GM21737 (cell line): Measurements from ENCODE around the gene GADD45B.
"Not testable (repeated sequence)": the region's sequence is repeated elsewhere in the genome, so short reads cannot be mapped to it uniquely, and the experiment has no call there.

Experiments used
- ATAC-seq: cut with Tn5 transposase; IDR thresholded peaks from one replicate; pipeline ENCODE4 v1.9.1; 2021; ENCODE audit warnings: mild to moderate bottlenecking, moderate library complexity; ENCODE audit not compliant: unreplicated experiment

GADD45B gene

DNA sequence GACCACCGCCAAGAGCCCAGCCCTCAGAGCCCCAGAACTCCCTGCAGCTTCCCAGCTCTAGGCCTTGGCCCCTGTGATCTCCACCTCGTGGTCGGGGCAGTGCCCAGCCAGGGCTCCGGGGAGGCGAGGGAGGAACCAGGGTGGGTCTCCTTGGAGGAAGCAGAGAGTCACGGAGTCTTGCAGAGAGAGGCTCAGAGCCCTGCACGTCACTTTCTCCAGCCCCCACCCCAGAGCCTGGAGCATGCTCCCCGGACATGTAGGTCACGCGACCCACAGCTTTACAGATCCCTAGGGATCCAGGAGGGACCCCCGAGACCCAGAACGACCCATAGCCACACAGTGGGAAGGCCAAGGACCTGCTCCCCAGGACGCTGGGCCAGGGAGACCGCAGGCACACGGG is 11.9 kb downstream of the GADD45B start:
- no peak for ATAC-seq

- no peak for ATAC-seq
These were observed 12.5 kb downstream of the GADD45B start for GRCh38 chr19:2488405-2488941.

DNA sequence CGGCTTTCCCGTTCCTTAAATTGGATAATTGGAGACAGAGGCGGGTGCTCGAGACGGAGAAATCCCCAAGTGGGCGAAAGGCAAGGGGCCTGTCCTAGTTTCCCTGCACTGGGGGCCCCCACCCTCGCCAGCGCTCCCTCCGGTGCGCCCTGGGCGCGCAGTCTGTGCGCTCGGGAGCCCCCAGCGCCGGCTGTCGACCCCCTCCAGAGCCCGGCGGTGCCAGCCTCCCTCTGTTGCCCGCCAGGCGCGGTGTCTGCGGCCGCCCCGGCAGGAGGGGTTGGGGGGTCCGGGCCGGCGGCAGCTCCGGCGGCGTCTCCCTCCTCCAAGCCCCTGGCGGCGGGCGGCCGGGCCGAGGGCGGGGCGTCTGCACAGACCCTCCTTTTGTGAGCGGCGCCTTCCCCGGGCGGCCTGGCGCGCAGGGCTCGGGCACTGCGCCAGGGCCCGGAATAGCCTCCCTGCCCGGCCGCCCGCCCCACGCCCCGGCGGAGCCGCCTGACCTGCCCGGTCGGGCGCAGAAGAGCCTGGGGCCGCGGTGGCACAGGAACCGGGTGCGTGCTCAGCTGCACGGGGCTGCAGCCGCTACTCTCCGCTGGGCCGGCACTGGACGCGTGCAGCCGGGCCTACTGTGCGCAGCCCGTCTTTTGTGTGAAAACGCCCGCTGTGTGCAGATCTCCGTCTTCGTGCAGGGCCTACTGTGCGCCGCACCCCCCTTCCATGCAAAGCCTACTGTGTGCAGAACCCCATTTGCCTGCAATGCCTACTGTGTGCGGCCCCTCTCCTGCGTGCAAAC is 13.2 kb downstream of the GADD45B start:
- ATAC-seq: no peak

- ATAC-seq: no peak
These were observed 14.7 kb downstream of the GADD45B start for GRCh38 chr19:2490659-2491058.

DNA sequence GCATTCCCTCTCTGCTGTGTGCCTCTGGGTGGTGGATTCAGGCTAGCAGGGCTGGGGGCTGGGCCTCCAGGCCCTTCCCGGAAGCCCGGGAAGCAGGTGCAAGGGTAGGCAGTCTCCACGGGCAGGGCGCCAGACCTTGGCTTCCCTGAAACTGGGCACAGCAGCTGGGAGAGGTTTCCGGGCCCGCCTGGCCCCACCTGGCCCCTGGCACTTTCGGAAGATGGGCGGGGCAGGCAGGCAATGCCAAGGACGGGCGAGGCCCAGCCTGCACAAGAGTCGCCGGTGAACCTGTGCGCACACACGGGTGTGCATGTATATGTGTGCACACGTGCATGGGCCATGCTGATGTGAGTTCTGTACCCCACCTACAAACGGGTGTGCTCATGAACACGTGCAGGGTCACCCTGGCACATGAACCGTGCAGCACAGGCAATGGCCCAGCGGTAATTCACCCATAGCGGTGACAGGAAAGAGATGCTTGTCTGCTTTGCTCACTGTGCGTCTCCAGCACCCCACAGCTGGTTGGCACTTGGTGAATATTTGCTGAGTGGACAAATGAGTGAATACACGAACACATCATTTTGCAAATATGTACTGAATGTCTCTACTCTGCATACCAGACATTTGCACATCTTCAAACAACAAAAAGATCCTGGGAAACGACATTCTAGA is 15.3 kb downstream of the GADD45B start:
- no peak for ATAC-seq

DNA sequence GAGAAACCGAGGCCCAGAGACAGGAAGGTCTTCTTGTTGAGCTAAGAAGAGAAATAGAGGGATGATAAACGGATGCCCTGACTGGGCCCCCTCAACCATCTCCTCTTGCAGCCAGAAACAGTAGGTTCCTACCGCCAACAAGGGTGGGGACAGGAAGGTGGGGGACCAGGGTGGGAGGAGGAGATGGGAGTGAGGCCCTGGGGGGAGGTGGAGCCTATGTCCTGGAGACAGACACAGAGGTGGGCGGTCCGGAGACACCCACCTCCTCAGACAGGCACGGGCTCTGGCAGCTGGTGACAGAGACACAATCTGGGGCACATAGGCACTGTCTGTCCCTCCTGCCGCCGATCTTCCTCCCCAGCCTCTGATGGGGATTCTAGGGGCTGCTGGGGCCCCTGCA is 16.9 kb downstream of the GADD45B start:
- ATAC-seq: no peak

DNA sequence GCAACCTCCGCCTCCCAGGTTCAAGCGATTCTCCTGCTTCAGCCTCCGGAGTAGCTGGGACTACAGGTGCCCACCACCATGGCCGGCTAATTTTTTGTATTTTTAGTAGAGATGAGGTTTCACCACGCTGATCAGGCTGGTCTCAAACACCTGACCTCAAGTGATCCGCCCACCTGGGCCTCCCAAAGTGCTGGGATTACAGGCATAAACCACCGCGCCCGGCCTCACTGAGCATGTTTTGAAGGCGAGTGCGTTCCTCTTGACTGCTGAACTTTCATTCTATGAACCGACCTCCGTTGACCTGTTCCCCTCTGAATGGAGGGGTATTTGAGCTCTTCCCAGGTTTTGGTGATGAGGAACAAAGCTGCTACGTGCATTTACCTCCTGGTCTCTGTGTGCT is 17.5 kb downstream of the GADD45B start:
- not testable (repeated sequence) for ATAC-seq

DNA sequence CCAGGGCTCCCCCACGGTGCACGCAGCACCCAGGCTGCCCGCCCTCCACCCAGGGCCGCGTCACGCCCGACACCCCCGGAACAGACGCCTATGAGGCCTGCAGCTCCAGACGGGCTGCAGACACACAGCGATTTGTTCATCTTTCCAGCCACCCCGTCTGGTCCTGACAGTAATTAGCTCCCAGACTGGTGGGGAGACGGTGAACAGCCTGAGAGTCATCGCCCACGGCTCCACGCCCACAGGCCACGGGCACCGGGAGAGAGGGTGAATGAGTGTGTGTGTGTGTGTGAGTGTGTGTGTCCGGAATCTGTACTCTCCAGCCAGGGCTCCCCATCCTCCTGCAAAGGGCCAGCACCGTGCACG is 18.1 kb downstream of the GADD45B start:
- ATAC-seq: no peak

DNA sequence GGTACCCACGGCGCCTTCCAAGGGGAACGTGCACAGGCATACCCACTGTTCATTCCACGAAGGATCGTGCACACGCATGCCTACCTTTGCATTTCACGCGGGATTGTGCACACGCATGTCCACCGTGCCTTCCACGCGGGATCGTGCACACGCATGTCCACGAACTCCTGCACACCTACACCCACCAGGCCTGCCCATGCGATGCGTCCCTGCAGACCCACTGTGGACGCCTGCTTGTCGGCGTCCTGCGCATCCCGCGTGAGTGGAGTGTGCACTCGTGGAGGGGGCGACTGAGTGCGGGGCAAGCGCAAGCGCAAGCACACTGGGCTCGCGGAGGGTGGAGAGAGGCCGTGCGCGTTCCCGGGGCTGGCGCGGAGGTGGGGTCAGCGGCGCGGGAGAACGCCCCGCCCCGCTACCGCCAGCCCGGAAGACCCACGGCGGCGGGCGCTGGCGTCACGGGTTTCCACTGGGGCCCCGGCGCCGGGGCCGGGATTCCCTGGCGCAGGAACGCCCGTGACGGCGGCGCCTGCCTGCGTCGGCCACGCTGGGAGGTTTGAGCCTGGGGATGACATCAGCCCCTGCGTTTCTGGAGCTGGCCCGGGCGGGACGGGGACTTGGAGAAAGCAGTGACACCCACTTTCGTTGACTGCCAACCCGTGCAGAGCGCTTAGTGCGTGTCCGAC is 18.7 kb downstream of the GADD45B start:
- ATAC-seq: no peak

DNA sequence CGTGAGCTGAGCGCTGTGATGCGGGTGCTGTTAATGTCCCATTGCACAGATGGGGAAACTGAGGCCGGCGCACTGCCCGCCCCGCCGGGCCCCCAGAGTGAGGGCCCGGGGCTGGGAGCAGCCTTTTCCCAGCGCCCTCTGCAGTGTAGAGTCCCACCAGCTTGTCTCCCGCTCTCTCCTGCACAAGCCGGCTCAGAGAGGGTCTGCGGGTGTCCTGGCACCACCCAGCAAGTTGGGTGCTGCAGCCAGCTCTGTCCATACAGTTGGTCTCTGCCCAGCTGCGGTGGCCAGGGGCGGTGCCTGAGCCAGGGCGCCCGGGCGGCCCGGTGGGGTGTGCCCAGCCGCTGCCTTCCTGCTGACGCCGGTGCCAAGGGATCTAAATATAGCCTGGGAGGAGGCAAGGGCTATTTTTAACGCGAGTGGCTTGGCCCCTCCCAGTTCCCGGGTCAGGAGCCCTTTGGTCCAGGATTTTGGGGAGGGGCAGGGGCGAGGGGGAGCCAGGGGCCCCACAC is 19.3 kb downstream of the GADD45B start:
- ATAC-seq: no peak

GRCh38 chr19:2495651-2496316 is 19.9 kb downstream of the GADD45B start:
- no peak for ATAC-seq

- ATAC-seq: no peak
These were observed 21.3 kb downstream of the GADD45B start for GRCh38 chr19:2497186-2497585.

- ATAC-seq: no peak
These were observed 24.2 kb downstream of the GADD45B start for GRCh38 chr19:2500156-2500555.

DNA sequence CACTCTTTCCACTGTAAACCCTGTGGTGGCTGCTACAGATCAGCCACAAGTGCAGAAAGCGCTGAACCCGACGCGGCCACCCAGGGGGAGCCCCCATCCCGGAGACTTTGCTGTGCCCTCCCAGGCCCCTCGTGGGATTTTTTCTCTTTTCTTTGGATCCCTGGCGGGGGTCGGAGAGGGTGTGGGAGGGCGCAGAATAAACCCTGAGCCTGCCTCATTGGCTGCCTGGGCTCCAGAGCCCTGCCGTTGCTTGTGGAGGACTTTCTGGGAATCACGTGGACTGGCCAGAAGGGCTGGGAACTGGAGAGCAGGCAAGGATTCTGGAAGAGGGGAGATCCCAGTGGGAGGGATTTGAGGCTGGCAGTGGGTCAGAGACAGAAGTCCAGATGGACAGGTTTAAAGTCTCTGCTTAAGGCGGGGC is 24.9 kb downstream of the GADD45B start:
- no peak for ATAC-seq

GRCh38 chr19:2503521-2504109 is 27.7 kb downstream of the GADD45B start:
- no peak for ATAC-seq

DNA sequence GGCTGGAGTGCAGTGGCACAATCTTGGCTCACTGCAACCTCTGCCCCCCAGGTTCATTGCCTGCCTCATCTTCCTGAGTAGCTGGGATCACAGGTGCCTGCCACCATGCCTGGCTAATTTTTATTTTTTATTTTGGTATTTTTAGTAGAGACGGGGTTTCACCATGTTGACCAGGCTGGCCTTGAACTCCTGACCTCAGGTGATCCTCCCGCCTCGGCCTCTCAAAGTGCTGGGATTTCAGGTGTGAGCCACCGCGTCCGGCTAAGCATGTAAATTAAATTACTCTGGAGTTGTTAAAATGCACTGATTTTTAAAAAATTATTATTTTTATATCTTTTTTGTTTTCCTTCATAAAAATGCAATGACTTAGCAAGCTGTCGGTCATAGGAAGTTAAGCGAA is 30.7 kb downstream of the GADD45B start:
- ATAC-seq: not testable (repeated sequence)

DNA sequence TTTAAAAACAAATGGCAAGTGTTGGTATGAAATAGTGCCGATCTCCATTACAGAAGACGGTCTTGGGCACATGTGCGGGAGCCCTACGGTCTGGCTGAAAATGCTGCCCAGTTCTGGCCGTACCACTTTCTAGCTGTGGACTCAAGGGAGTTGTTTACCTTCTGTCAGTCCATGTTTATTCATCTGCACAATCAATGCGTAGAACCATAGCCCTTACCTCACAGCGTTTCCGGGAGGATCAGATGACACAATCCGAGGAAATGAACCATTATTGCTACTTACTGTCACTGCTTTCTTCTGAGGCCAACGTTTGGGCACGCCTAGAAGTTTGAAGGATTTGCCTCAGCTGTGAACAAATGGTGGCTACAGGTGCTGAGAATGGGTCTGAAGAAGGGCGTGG is 31.2 kb downstream of the GADD45B start:
- ATAC-seq: no peak

DNA sequence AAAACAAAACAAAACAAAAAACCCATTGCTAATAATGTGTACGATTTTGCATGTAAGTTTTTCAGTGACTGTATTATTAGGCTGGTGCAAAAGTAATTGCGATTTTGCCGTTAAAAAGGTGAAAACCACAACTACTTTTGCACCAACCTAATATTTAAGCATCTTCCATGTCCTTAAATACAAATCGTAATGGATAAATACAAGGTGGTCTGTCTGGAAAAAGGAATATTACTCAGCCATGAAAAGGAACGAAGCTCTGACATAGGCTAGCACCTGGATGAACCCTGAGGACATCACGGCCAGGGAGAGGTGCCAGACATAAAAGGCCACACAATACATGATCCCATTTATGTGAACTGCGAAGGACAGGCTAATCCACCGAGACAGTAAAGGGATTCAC is 33.2 kb downstream of the GADD45B start:
- no peak for ATAC-seq

- ATAC-seq: no peak
These were observed 35.6 kb downstream of the GADD45B start for GRCh38 chr19:2511570-2511969.

DNA sequence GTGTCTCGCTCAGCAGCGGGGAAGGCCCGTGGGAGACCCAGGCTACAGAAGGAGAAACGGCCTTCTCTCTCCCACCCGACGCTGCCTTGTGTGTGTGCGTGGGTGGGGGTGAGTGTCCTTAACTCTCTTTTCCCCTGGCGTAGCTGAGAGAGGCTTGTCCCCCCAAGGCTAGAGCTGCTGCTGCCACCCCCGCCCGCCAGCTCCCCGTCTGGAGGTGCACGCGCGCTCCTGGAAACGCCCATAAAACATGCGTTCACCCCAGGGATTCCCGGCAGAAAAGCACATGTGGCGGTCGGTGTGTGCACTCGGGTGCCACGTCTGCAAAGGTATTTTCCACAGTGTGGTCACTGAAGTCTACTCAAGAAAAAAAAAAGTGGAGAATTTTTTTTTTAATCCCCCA is 36.1 kb downstream of the GADD45B start:
- ATAC-seq: no peak
